GM12874 (cell line): ENCODE results near the gene HS6ST1.

Source experiments
- TF ChIP-seq, protein P1 (sequence below): IDR thresholded peaks from 2 replicates; pipeline ENCODE4 v1.5.1; 2011; ENCODE audit warnings: low read depth, mild to moderate bottlenecking, control low read depth, low read length, moderate library complexity; ENCODE audit not compliant: insufficient read depth

Gene HS6ST1

GRCh38 chr2:128323555-128323931 is 4.9 kb upstream of the HS6ST1 start:
- TF ChIP-seq, protein P1, sequence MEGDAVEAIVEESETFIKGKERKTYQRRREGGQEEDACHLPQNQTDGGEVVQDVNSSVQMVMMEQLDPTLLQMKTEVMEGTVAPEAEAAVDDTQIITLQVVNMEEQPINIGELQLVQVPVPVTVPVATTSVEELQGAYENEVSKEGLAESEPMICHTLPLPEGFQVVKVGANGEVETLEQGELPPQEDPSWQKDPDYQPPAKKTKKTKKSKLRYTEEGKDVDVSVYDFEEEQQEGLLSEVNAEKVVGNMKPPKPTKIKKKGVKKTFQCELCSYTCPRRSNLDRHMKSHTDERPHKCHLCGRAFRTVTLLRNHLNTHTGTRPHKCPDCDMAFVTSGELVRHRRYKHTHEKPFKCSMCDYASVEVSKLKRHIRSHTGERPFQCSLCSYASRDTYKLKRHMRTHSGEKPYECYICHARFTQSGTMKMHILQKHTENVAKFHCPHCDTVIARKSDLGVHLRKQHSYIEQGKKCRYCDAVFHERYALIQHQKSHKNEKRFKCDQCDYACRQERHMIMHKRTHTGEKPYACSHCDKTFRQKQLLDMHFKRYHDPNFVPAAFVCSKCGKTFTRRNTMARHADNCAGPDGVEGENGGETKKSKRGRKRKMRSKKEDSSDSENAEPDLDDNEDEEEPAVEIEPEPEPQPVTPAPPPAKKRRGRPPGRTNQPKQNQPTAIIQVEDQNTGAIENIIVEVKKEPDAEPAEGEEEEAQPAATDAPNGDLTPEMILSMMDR = no peak

GRCh38 chr2:128322715-128323554 is 4.3 kb upstream of the HS6ST1 start:
- TF ChIP-seq, protein P1 = no peak

DNA sequence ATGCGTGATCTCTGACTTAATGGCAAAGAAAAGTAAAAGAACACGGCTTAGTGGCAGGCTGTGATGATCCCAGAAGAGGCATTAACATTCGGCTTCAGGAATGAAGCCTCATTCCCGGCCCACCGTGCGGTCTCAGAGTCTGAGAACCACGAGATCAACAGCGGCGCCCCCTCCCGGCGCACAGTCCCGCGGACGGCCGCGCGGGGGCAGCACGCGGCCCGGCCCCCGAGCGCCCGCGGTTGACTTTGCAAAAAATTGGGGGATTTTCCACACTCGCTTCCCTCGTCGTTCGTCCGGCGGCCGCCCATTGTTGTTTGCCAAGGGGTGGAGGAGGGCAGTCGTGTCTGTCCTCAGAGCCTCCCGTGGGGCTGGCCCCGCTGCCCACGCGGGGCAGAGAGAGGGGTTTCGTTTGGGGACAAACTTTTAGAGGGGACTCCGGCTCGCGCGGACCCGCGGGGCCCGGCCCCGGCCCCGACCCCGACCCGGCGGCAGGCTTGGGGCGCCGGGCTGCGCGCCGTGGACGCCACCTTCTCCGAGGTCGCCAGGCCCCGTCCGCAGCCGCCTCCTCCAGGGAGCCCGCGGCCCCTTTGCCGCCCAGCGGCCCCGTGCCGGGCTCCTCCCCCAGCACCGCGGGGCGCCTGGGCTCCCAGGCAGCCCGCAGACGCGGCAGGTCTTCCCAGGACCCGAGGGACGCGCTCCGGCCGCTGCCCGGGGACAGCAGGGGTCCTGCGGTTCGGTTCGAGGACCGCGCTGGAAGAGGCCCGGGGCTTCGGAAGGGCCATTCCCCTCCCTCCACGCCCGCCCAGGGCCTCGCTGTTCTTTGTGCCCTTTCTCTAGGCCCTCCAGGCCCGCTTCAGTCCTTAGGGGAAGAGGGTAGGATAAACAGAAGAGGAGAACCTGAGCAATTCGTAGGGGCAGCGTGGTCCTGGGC is 3.4 kb upstream of the HS6ST1 start:
- TF ChIP-seq, protein P1 = peak; percentile 89

DNA sequence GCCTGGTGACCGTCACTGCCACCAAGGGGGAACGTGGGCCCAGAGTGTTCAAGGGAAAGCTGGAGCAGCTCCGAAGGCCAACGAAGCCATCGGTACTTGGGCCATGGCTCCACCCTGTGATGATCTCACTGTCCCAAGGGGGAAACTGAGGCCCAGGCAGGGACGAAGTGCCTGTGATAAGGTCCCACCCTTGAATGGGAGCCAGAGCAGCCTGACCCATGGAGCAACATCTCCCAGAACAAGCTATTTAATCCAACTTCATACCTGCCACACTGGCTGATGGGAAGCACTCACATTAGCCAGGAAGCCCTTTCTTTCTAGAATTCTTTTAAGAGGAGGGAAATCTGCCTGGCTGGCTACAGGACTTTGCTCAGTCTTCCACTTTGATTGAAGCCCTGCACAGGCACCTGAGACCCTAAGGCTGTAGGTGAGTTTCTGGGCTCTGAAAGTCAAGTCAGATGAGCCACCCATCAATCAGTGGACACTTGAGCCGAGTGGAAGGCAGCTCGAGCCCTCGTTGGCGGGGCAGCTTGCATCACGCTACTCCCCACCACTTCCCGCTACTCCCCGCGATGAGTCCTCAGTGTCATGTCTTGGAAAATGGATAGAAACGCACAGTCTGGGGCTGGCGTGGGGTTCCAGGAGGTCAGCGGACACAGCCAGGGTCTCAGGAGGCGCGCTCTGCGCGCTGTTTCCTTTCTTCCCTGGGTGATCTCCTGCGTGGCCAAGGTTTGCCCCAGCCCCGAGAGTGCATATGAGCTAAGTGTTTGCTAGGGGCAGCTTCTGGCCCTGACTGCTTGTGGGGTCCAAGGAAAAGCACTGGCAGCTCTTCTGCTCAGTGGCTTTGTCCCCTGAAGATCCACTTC is 2.5 kb upstream of the HS6ST1 start:
- TF ChIP-seq, protein P1 = no peak

DNA sequence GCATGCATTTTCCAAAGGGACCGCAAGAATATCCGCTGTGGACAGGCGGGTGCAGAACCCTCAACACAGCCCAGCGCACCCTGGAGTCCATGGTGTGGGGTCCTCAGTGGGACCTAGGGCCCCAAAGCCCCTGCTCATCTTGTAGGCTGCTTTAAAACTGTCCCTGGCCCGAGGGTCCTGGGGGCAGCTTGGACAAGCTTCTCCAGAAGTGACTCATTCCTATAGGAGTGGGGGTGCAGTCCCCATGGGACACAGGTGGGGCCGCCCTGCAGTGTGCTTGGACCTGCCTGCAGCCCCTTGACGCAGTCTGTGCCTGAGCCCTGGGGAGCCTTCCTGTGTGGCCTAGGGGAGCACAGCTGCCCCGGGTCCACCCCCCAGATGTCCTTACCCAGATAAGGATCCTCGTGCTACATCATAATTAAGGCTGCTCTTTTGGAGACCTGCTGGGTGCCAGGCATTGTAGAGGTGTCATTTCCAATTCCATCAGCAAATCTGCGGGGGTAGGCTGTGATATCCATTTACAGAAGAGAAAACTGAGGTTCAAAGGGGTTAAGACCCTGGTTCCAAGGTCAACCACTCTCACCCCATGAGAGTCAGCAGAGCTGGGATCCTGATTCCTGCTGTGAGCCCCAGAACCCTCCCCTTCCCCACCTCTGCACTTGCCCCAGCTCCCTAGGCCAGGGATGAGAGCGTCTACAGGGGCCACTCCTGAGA is 1.7 kb upstream of the HS6ST1 start:
- TF ChIP-seq, protein P1 = no peak

DNA sequence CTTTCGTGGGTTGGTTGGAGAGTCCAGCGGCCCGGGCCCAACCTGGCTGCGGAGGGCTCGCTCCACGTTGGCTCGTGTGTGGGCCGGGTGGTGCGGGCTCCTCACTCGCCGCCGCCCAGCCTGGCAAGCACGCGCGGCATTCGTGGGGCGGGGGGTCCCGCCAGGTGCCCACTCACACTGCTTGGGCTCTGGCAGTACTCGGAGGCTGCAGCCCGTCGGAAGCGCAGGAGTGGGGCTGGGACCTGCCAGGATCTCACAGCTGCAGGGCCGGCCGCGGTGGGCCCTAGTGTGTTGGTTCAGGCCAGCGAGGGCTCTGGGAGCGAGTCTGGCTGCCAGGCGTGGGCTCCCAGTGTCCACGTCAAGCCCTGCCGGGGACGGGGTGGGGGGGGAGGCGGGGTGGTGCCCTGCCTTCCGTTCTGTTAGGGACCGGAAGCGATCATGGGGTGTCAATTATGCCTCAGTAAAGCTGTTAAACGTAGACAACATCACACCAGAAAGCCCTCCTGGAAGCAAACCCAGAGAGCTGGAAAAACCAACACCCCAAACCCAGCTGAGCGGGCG is 1.0 kb upstream of the HS6ST1 start:
- TF ChIP-seq, protein P1 = no peak
